SJSA1 (cell line): Measurements from ENCODE around the gene CRHR2. TPM values are rescaled to one million over a fixed set of nuclear protein-coding genes. Genes with fewer than 3 reads are reported as not detected.

Experiments used
- DNase-seq, 2 experiments: peaks; one replicate each; pipeline ENCODE4 v3.0.0-alpha.2; 2015 to 2020; ENCODE audit warnings: low spot score in 2 of 2, low read depth in 1 of 2
- H3K27ac ChIP-seq: fragments of 250-450 bp; sonication (Bioruptor Pico); 2 replicates; pipeline ENCODE4 v1.5.1; 2020; ENCODE audit warnings: mild to moderate bottlenecking, moderate library complexity
- H3K27me3 ChIP-seq: fragments of 250-450 bp; sonication (Bioruptor Pico); replicated peaks from 2 replicates; pipeline ENCODE4 v1.5.1; 2020; ENCODE audit warnings: mild to moderate bottlenecking, moderate library complexity
- H3K36me3 ChIP-seq: fragments of 250-450 bp; sonication (Bioruptor Pico); 2 replicates; pipeline ENCODE4 v1.5.1; 2020; ENCODE audit warnings: mild to moderate bottlenecking
- H3K4me1 ChIP-seq: fragments of 250-450 bp; sonication (Bioruptor Pico); replicated peaks from 2 replicates; pipeline ENCODE4 v1.6.1; 2021; ENCODE audit warnings: mild to moderate bottlenecking
- H3K4me3 ChIP-seq: fragments of 250-450 bp; sonication (Bioruptor Pico); 2 replicates; pipeline ENCODE4 v1.5.1; 2020; ENCODE audit warnings: mild to moderate bottlenecking
- H3K9me3 ChIP-seq: fragments of 250-450 bp; sonication (Bioruptor Pico); replicated peaks from 2 replicates; pipeline ENCODE4 v1.5.1; 2020; ENCODE audit warnings: mild to moderate bottlenecking
- total RNA-seq: library from RNA; depleted of rRNA; stranded (reverse); fragments of >200 nt; shearing (Covaris generic); gene quantifications from 2 replicates; pipeline ENCODE4 v1.2.3, GENCODE V29; 2014

The CRHR2 gene
- total RNA-seq, 1 experiment from 2014 or later, result not detected

DNA sequence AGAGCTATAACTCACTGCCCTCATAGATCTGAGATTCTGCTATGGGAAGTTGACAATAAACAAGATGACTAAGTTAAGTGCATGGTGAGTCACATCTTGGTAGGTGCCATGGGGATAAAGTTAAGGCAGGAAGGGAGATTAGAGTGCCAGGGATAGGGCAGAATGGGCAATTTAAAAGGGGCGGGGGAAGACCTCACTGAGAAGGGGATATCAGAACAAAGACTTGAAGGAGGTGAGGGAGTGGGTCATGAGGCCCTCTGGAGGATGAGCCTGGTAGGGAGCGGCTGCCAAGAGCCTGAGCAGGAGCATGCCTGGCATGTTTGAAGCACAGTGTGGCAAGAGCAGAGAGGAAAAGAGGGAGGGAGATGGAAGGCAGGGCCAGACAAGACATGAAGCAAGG, 34.9 kb upstream of the CRHR2 start:
- H3K36me3 ChIP-seq, result no peaks in the 10 kb centered on the region
- no peak overlapping the region for H3K27ac ChIP-seq
- no peak for DNase-seq
- peaks cover 4% of the 10 kb centered on the region; the same call in 1 of the 2 replicates for H3K9me3 ChIP-seq
- no peak overlapping the region for H3K4me3 ChIP-seq
- H3K27me3 ChIP-seq, result 0 out of 2 replicates have a peak, but pooled peaks cover 4% of the 10 kb centered on the region
- H3K4me1 ChIP-seq, result no peaks in the 10 kb centered on the region

DNA sequence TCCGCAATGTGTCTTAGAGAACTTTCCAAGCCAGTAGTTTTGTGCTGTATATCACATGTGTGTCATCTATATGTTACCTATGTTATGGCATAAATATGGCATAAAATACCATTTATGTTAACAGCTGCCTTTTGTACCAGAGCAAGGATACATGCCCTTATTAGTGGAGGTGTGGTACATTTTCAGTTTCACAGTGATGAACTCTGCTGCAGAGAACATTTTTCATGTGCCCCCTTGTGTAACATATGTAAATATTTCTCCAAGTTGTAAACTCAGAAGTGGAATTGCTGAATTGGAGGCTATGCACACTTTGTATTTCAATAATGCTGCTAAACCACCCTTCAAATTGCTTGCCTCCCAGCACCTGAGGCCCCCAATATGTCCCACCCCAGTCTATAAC, 31.9 kb upstream of the CRHR2 start:
- Histone ChIP-seq H3K27me3 (0 out of 2 replicates have a peak, but pooled peaks cover 4% of the 10 kb centered on the region), H3K4me3 (no peak overlapping the region), H3K36me3 (no peaks in the 10 kb centered on the region), H3K9me3 (peaks cover 4% of the 10 kb centered on the region; the same call in 1 of the 2 replicates), H3K4me1 (no peaks in the 10 kb centered on the region), H3K27ac (no peak overlapping the region)
- no peak for DNase-seq

DNA sequence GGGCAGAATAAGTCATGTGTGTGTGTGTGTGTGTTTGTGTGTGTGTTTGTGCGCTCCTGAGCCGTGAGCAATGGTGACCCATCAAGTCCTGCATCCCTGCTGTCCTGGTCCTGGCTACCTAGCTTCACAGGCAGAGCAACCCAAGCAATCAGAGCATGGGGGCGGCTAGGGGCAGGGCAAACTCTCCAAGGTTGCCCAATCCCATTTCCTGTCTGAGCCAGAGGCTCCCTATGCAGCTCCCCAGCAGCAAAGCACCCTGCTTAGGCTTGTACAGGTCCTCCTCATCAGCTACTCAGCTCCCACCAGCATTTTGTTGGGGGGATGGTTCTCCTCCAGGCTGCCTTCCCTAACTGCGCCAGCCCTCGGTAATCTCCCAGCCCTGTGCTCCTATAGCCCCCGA, 31.1 kb upstream of the CRHR2 start:
- Histone ChIP-seq H3K4me3 (no peak overlapping the region), H3K27ac (no peak overlapping the region), H3K36me3 (no peaks in the 10 kb centered on the region), H3K4me1 (no peaks in the 10 kb centered on the region), H3K9me3 (peaks cover 4% of the 10 kb centered on the region; the same call in 1 of the 2 replicates), H3K27me3 (0 out of 2 replicates have a peak, but pooled peaks cover 4% of the 10 kb centered on the region)
- no peak for DNase-seq

DNA sequence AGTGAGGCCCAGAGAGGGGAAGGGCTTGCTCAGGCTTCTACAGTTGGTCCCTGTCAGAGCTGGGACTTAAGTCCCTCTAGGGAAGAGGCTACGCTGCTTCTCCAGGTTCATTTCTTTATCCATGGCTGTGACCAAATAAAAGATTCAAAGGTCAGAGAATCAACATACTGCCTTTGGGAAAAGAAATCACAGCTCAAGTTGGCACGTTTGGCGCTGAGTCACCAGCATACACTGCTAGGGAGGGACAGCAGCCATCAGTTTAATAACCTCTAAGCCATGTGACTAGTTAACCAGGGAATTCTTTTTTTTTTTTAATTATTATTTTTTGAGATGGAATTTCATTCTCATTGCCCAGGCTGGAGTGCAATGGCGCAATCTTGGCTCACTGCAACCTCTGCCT, 28.4 kb upstream of the CRHR2 start:
- no peaks in the 10 kb centered on the region for H3K9me3 ChIP-seq
- no peak for DNase-seq
- no peak overlapping the region for H3K4me3 ChIP-seq
- H3K4me1 ChIP-seq, result no peaks in the 10 kb centered on the region
- H3K36me3 ChIP-seq, result no peaks in the 10 kb centered on the region
- H3K27me3 ChIP-seq, result peaks cover 4% of the 10 kb centered on the region; the same call in 1 of the 2 replicates
- no peak overlapping the region for H3K27ac ChIP-seq

DNA sequence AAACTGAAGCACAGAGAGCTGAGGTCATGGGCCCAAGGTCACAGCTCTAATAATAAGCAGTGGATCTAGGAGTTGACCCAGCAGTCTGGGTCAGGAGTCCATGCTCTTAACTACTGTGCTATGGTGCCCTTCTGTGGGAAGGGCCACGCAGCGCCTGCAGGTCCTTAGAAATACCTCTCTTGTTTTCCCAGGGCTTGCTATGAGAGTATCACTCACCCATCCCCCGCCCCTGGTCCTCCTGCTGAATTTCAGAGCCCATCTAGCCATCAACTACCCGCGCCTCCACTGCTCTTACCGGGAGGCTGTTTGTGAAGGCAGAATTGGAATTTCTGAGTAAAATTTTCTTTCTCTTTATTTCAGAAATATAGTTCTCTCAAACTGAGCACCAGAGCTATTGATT, 27.3 kb upstream of the CRHR2 start:
- Histone ChIP-seq H3K4me3 (no peak overlapping the region), H3K27ac (no peak overlapping the region), H3K4me1 (no peaks in the 10 kb centered on the region), H3K36me3 (no peaks in the 10 kb centered on the region), H3K27me3 (peaks cover 4% of the 10 kb centered on the region; the same call in 1 of the 2 replicates), H3K9me3 (no peaks in the 10 kb centered on the region)
- no peak for DNase-seq

DNA sequence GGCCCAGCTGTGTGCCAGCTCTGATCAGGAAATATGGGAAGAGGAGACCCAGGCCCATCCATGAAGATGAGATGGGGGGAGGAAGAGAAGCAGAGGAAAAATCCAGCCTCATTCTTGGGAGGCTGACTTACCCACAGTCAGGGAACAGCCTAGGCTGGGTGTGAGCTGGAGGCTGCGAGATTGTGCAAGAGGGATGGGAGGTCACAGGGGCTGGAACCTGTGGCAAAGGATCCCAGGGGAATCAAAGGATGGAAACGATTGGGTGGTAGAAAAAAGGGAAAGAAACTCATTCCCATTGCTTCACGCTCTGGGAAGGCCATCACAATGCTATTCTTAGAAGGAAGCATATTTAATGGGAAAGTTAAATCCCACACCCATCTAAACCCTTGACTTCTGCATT, 26.7 kb upstream of the CRHR2 start:
- Histone ChIP-seq H3K9me3 (no peaks in the 10 kb centered on the region), H3K4me3 (no peak overlapping the region), H3K27me3 (peaks cover 1% of the 10 kb centered on the region; the same call in 1 of the 2 replicates), H3K36me3 (no peaks in the 10 kb centered on the region), H3K27ac (no peak overlapping the region), H3K4me1 (no peaks in the 10 kb centered on the region)
- no peak for DNase-seq

DNA sequence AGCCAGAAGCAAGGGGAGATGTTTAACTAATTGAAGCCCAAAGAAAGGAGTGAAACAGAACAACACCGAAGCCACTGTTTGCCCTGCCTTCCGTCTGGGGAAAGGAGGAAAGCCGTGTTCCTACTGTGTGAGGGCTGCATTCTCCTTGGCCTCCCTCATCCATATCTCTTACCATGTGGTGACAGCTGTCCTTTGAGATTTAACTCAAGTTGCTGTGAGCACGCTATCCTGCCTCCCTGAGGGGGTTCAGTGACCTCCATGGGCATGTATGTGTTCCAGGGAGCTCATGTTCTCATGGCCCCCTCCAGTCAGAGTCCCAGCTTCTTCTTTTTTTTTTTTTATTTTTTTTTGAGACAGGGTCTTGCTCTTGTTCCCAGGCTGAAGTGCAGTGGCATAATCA, 26.2 kb upstream of the CRHR2 start:
- DNase-seq, result no peak
- Histone ChIP-seq H3K4me3 (no peak overlapping the region), H3K27me3 (no peaks in the 10 kb centered on the region; the same call in 1 of the 2 replicates), H3K9me3 (no peaks in the 10 kb centered on the region), H3K36me3 (no peaks in the 10 kb centered on the region), H3K4me1 (no peaks in the 10 kb centered on the region), H3K27ac (no peak overlapping the region)

DNA sequence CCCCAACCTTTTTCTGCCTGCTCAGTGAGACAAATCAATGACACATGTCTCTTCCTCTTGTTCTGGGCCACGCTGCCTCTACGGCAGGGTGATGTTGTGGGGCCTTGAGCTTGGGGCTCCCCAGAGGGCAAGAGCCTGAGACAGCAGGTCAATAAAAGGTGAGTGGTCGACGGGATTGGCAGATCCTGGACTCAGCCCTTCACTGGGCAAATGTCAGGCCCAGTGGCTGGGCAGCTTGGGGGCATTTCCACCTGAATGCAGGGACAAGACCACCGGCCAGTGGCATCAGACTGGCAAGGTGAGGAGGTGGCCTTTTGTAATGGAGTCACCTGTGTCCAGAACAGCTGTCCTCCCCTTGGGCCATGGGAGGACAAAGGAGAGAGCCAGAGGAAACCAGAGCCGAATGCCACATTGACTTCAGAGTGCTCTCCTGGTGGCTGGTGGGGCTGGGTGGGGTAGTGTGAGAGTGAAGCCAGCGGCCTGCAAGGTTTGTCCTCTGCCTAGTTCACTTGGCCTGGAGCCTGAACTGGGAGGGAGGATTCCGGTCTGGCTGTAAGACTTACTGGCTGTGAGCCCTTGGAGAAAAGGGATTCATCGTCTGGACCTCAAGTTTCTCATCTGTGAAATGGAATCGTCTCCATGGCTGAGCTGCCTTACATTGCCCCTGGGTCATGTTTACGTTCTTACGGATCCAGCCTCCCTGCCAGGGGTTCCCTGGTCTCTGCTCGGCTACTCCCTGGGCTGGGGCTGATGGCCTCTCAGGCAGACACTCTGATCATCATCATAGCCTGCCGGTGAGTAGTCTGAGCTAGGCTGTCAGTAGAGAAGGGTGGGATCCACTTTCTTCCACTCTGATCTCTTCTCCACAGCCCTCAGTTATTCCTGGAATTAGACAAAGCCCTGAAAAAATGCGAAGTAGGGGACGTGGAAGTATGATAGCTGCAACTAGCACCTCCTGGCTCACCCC, 25.4 kb upstream of the CRHR2 start:
- DNase-seq, result no peak
- Histone ChIP-seq H3K27me3 (no peaks in the 10 kb centered on the region; the same call in 1 of the 2 replicates), H3K9me3 (no peaks in the 10 kb centered on the region), H3K27ac (no peak overlapping the region), H3K4me3 (no peak overlapping the region), H3K4me1 (no peaks in the 10 kb centered on the region), H3K36me3 (no peaks in the 10 kb centered on the region)

DNA sequence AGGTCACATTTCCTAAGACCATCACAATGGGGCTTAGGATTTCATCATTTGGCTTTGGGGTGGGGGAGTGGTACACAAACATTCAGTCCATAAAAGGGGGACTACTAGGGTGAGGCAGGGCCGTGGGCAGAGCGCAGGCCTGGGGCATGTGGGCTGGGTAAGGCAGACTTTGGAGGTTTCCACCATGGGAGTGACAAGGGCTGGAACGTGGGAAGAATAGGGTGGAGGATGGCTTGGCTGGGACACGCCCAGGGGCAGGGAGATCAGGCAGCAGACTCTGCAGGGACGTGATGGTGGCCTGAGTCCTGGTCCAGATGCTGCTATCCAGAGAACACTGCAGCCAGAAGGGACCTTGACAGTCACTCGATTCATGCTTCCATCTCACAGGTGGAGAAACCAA, 24.7 kb upstream of the CRHR2 start:
- H3K9me3 ChIP-seq, result no peaks in the 10 kb centered on the region
- H3K27ac ChIP-seq, result no peak overlapping the region
- no peaks in the 10 kb centered on the region for H3K36me3 ChIP-seq
- DNase-seq, result no peak
- no peaks in the 10 kb centered on the region for H3K4me1 ChIP-seq
- H3K27me3 ChIP-seq, result no peaks in the 10 kb centered on the region; the same call in 1 of the 2 replicates
- no peak overlapping the region for H3K4me3 ChIP-seq

DNA sequence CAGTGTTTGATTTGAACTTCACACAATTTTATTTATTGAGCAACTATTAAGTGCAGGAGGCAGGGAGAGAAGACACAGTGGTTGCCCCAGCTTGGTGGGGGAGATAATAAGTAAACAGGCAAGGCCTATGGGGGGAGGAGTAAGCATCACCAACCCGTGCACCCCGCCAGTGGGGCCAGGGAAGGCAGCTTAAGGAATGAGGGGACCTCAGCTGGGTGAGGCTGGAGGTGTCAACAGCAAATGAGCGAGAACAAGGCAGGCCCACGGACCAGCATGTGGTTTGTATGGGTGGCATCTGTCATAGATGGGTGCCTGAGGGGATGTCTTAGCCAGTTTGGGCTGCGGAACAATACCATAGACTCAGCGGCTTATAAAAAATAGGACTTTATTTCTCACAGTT, 24.1 kb upstream of the CRHR2 start:
- H3K27ac ChIP-seq, result no peak overlapping the region
- H3K36me3 ChIP-seq, result no peaks in the 10 kb centered on the region
- H3K4me3 ChIP-seq, result no peak overlapping the region
- no peaks in the 10 kb centered on the region for H3K4me1 ChIP-seq
- no peaks in the 10 kb centered on the region for H3K9me3 ChIP-seq
- H3K27me3 ChIP-seq, result no peaks in the 10 kb centered on the region; the same call in 1 of the 2 replicates
- no peak for DNase-seq

DNA sequence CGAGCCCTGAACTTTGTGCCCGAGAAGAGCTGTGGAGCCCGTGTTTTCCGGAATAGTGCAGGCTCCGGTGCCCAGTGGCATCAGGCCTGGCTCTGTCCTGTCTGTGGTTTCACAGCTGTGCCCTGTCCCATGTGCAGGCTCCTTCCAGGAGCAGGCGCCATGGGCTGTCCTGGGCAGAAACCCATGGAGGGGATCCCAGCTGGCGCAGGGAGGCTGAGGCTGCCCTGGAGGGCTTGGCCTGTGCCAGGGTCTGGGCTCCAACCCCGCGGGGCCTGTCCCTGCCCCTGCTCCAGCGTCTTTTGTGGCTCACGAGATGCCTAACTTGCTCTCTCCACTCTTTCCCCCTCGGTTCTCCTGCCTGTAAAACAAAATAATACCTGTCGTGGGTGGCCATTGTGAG, 23.3 kb upstream of the CRHR2 start:
- H3K9me3 ChIP-seq, result no peaks in the 10 kb centered on the region
- H3K27me3 ChIP-seq, result no peaks in the 10 kb centered on the region; the same call in 1 of the 2 replicates
- no peak for DNase-seq

DNA sequence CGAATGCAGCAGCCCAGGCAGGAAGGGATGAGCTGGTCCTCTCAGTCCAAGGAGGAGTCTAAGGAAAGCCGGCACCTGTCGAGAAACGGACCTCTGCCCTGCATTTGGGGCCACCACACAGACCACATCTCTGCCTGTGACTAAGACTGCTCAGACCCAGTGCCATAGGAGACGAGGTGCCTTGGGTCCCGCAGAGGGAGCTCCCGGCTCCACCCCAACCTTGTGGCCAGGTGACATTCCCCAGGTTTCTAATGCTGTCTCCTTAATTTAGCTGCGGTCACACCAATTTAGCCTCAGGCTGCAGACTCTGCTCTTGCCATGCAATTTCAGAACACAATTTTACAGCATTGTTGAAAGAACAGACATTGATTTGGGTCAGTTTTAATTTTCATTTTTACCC, 22.8 kb upstream of the CRHR2 start:
- Histone ChIP-seq H3K36me3 (no peaks in the 10 kb centered on the region), H3K4me1 (no peaks in the 10 kb centered on the region), H3K4me3 (no peak overlapping the region), H3K27me3 (no peaks in the 10 kb centered on the region; the same call in 1 of the 2 replicates), H3K27ac (no peak overlapping the region), H3K9me3 (no peaks in the 10 kb centered on the region)
- DNase-seq, result no peak

More for the DNA sequence above, 23.3 kb upstream of the CRHR2 start:
- H3K36me3 ChIP-seq, result no peaks in the 10 kb centered on the region
- no peak overlapping the region for H3K4me3 ChIP-seq
- no peaks in the 10 kb centered on the region for H3K4me1 ChIP-seq
- no peak overlapping the region for H3K27ac ChIP-seq

DNA sequence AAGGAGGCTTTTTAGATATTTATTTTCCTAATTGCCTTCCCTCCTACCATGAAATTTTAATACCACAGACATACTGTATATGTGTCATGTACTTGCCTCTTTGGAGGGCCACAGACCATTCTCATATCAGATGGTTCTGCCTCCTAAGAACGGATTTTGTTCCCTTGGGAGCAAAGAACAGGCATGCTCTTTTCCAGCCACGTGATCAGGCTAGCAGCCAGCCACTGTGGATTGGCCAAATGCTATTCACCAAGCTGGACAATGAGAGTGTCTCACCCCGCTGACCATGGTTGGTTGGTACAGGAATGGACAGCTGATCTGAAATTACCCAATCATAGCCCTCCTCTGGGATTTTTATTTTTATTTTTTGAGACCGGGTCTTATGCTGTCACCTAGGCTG, 21.5 kb upstream of the CRHR2 start:
- Histone ChIP-seq H3K4me3 (no peak overlapping the region), H3K27ac (no peak overlapping the region), H3K9me3 (no peaks in the 10 kb centered on the region), H3K27me3 (peaks cover under 1% of the 10 kb centered on the region; the same call in 1 of the 2 replicates), H3K36me3 (no peaks in the 10 kb centered on the region), H3K4me1 (no peaks in the 10 kb centered on the region)
- no peak for DNase-seq

DNA sequence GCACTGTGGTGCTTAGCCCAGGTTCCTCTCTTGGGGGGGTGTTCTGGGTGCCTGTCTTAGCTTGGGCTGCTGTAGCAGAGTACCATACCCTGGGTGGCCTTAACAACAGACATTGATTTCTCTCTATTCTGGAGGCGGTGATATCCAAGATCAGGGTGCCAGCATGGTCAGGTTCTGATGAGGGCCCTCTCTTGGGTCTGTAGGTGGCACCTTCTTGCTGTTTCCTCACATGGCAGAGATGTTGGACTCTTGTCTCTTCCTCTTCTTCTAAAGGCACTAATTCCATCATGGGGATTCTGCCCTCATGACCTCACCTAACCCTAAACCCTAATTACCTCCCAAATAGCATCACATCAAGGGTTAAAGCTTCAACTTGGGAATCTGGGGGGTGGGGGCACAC, 19.9 kb upstream of the CRHR2 start:
- no peaks in the 10 kb centered on the region for H3K9me3 ChIP-seq
- DNase-seq, result no peak
- H3K36me3 ChIP-seq, result no peaks in the 10 kb centered on the region
- peaks cover 3% of the 10 kb centered on the region; the same call in 1 of the 2 replicates for H3K27me3 ChIP-seq
- no peaks in the 10 kb centered on the region for H3K4me1 ChIP-seq
- no peak overlapping the region for H3K4me3 ChIP-seq
- no peak overlapping the region for H3K27ac ChIP-seq
